Mesenchymal stem cell (in vitro differentiated cells and primary cell): ENCODE results near the gene ENPP7. TPM values are rescaled to one million over a fixed set of nuclear protein-coding genes. Genes with fewer than 3 reads are reported as not detected.

Experiments
- DNase-seq: peaks from one replicate; pipeline ENCODE4 v3.0.0-alpha.2; 2013
- H2AFZ ChIP-seq: one replicate; pipeline ENCODE4 v1.6.1; 2013; ENCODE audit warnings: low read depth, mild to moderate bottlenecking, control low read depth, inconsistent platforms, low read length, moderate library complexity
- H2AK5ac ChIP-seq: 2 replicates; pipeline ENCODE4 v1.6.1; 2013; ENCODE audit warnings: low read length, moderate library complexity, mild to moderate bottlenecking, inconsistent platforms; ENCODE audit not compliant: severe bottlenecking
- H2BK120ac ChIP-seq: one replicate; pipeline ENCODE4 v1.6.1; 2013; ENCODE audit warnings: low read depth, mild to moderate bottlenecking, inconsistent platforms, low read length, moderate library complexity
- H2BK12ac ChIP-seq, 2 experiments: one replicate each; pipeline ENCODE4 v1.6.1; 2013; ENCODE audit warnings: inconsistent platforms in 2 of 2, low read length in 2 of 2, mild to moderate bottlenecking in 2 of 2, moderate library complexity in 2 of 2, control low read depth in 1 of 2
- H2BK15ac ChIP-seq: one replicate; pipeline ENCODE4 v1.6.1; 2013; ENCODE audit warnings: mild to moderate bottlenecking, low read depth, inconsistent platforms; ENCODE audit not compliant: poor library complexity, severe bottlenecking
- H2BK5ac ChIP-seq: 2 replicates; pipeline ENCODE4 v1.6.1; 2013; ENCODE audit warnings: low read depth, mild to moderate bottlenecking, low read length, control low read depth, inconsistent platforms; ENCODE audit not compliant: poor library complexity, severe bottlenecking
- H3K14ac ChIP-seq, 2 experiments: one replicate each; pipeline ENCODE4 v1.6.1; 2013; ENCODE audit warnings: inconsistent platforms in 2 of 2, low read length in 2 of 2, control low read depth in 1 of 2, mild to moderate bottlenecking in 1 of 2, moderate library complexity in 1 of 2
- H3K18ac ChIP-seq, 2 experiments: one replicate each; pipeline ENCODE4 v1.6.1; 2013; ENCODE audit warnings: inconsistent platforms in 2 of 2, low read length in 2 of 2, control low read depth in 1 of 2, low read depth in 1 of 2, mild to moderate bottlenecking in 1 of 2
- H3K23ac ChIP-seq, 2 experiments: one replicate each; pipeline ENCODE4 v1.6.1; 2013; ENCODE audit warnings: inconsistent platforms in 2 of 2, low read length in 2 of 2, mild to moderate bottlenecking in 2 of 2, moderate library complexity in 2 of 2, control low read depth in 1 of 2
- H3K27ac ChIP-seq: 2 replicates; pipeline ENCODE4 v1.5.1; 2013; ENCODE audit warnings: mild to moderate bottlenecking, moderate library complexity, low read length, control low read depth, inconsistent platforms; ENCODE audit not compliant: poor library complexity, severe bottlenecking
- H3K27me3 ChIP-seq, 2 experiments: 2 replicates each; pipeline versions ENCODE4 v1.6.1 to v1.7.0; 2013; ENCODE audit warnings: low read length in 2 of 2, mild to moderate bottlenecking in 2 of 2, moderate library complexity in 2 of 2, control low read depth in 1 of 2, inconsistent platforms in 1 of 2; ENCODE audit not compliant: control insufficient read depth in 1 of 2, insufficient read depth in 1 of 2
- H3K36me3 ChIP-seq, 2 experiments: 2 replicates each; pipeline versions ENCODE4 v1.6.1 to v1.7.0; 2013; ENCODE audit warnings: low read length in 2 of 2, control low read depth in 1 of 2, inconsistent platforms in 1 of 2, low read depth in 1 of 2, mild to moderate bottlenecking in 1 of 2; ENCODE audit not compliant: insufficient read depth in 2 of 2, control insufficient read depth in 1 of 2
- H3K4ac ChIP-seq, 2 experiments: one replicate each; pipeline ENCODE4 v1.6.1; 2013; ENCODE audit warnings: inconsistent platforms in 2 of 2, low read length in 2 of 2, mild to moderate bottlenecking in 2 of 2, moderate library complexity in 2 of 2, control low read depth in 1 of 2, low read depth in 1 of 2
- H3K4me1 ChIP-seq: 2 replicates; pipeline ENCODE4 v1.6.1; 2013; ENCODE audit warnings: low read depth, low read length, control low read depth; ENCODE audit not compliant: control insufficient read depth, insufficient read depth
- H3K4me2 ChIP-seq: 2 replicates; pipeline ENCODE4 v1.6.1; 2013; ENCODE audit warnings: low read length, mild to moderate bottlenecking, inconsistent platforms; ENCODE audit not compliant: poor library complexity, severe bottlenecking
- H3K4me3 ChIP-seq, 2 experiments: 2 replicates each; pipeline versions ENCODE4 v1.5.1 to v1.7.0; 2013; ENCODE audit warnings: low read length in 2 of 2, mild to moderate bottlenecking in 2 of 2, control low read depth in 1 of 2, low read depth in 1 of 2; ENCODE audit not compliant: insufficient read depth in 1 of 2
- H3K79me1 ChIP-seq: replicated peaks from 2 replicates; pipeline ENCODE4 v1.6.1; 2013; ENCODE audit warnings: mild to moderate bottlenecking, control low read depth, low read length, inconsistent platforms; ENCODE audit not compliant: poor library complexity, severe bottlenecking
- H3K9ac ChIP-seq: 2 replicates; pipeline ENCODE4 v1.7.0; 2013; ENCODE audit warnings: mild to moderate bottlenecking, low read length, moderate library complexity
- H3K9me3 ChIP-seq: 2 replicates; pipeline ENCODE4 v1.7.0; 2013; ENCODE audit warnings: mild to moderate bottlenecking, low read length; ENCODE audit not compliant: control insufficient read depth
- H4K8ac ChIP-seq: one replicate; pipeline ENCODE4 v1.6.1; 2013; ENCODE audit warnings: inconsistent platforms, mild to moderate bottlenecking, low read length, moderate library complexity
- H4K91ac ChIP-seq: one replicate; pipeline ENCODE4 v1.6.1; 2013; ENCODE audit warnings: mild to moderate bottlenecking, low read length, inconsistent platforms
- WGBS: methylation state at CpG from one replicate; pipeline ENCODE4 v1.1.7; 2013; ENCODE audit warnings: mixed read lengths; 5-methylcytosine and 5-hydroxymethylcytosine counted together
- polyA plus RNA-seq, 2 experiments: library from polyadenylated mRNA; stranded (reverse); fragments of 200-250 nt; gene quantifications; one replicate each; pipeline ENCODE4 v1.2.3, GENCODE V29; 2013

ENPP7 gene
- polyA plus RNA-seq (2013, experiment 1 of 2), result not detected
- polyA plus RNA-seq (2013, experiment 2 of 2), result not detected

- no peak within 1 kb of the TSS for H3K4me3 ChIP-seq
- no peak within 1 kb of the TSS for H2AFZ ChIP-seq
- no peak within 1 kb of the TSS for H2BK120ac ChIP-seq
- H3K9me3 ChIP-seq, result no peaks in the 10 kb centered on the region
- H3K4ac ChIP-seq, result no peak within 1 kb of the TSS
- DNase-seq, result no peak
- H4K8ac ChIP-seq, result no peak within 1 kb of the TSS
- H2BK12ac ChIP-seq, result no peak within 1 kb of the TSS
- H3K14ac ChIP-seq, result no peak within 1 kb of the TSS
- H3K27me3 ChIP-seq, result no peaks in the 10 kb centered on the region
- no peak within 1 kb of the TSS for H4K91ac ChIP-seq
- H3K23ac ChIP-seq, result no peak within 1 kb of the TSS
- H3K4me1 ChIP-seq, result peaks cover 14% of the 10 kb centered on the region
- H3K18ac ChIP-seq, result no peak within 1 kb of the TSS
- WGBS, result 89% methylated on average over 33 of the region's 33 CpGs
- H2BK5ac ChIP-seq, result no peak within 1 kb of the TSS
- H3K4me2 ChIP-seq, result no peak within 1 kb of the TSS
- no peak within 1 kb of the TSS for H3K27ac ChIP-seq
- no peak within 1 kb of the TSS for H2AK5ac ChIP-seq
- H3K79me1 ChIP-seq, result no peaks in the 10 kb centered on the region
- no peak within 1 kb of the TSS for H2BK15ac ChIP-seq
- H3K9ac ChIP-seq, result no peak within 1 kb of the TSS
- H3K36me3 ChIP-seq, result no peaks in the 10 kb centered on the region
Measured at GRCh38 chr17:79730769-79731483, at the start of gene ENPP7. Gene ENPP7 (plus strand): TSS chr17:79730943. CDS start chr17:79731140, 197 bp downstream.

GRCh38 chr17:79681101-79681621 lies 49.6 kb upstream of the ENPP7 start:
- Histone ChIP-seq H3K23ac (no peak overlapping the region), H4K8ac (no peak overlapping the region), H3K36me3 (no peaks in the 10 kb centered on the region), H3K4me2 (no peak overlapping the region), H3K9me3 (no peaks in the 10 kb centered on the region), H2BK120ac (no peak overlapping the region), H4K91ac (no peak overlapping the region), H3K18ac (no peak overlapping the region), H3K4ac (no peak overlapping the region), H3K27ac (no peak overlapping the region), H3K79me1 (no peaks in the 10 kb centered on the region), H3K4me3 (no peak overlapping the region), H3K9ac (no peak overlapping the region), H2AFZ (no peak overlapping the region), H2BK15ac (no peak overlapping the region), H2BK5ac (no peak overlapping the region), H2BK12ac (no peak overlapping the region), H3K27me3 (peaks cover 7 to 57% of the 10 kb centered on the region in 2 experiments), H3K14ac (no peak overlapping the region), H2AK5ac (no peak overlapping the region), H3K4me1 (no peaks in the 10 kb centered on the region)
- 73% methylated on average over 14 of the region's 14 CpGs for WGBS
- DNase-seq, result no peak

GRCh38 chr17:79681628-79682261 lies 49.0 kb upstream of the ENPP7 start:
- H3K9me3 ChIP-seq, result no peaks in the 10 kb centered on the region
- no peak overlapping the region for H3K4me3 ChIP-seq
- no peak for DNase-seq
- H3K4me1 ChIP-seq, result no peaks in the 10 kb centered on the region
- H4K8ac ChIP-seq, result no peak overlapping the region
- H3K23ac ChIP-seq, result no peak overlapping the region
- no peak overlapping the region for H2BK12ac ChIP-seq
- no peak overlapping the region for H4K91ac ChIP-seq
- no peak overlapping the region for H3K9ac ChIP-seq
- H3K18ac ChIP-seq, result no peak overlapping the region
- no peak overlapping the region for H3K4me2 ChIP-seq
- no peak overlapping the region for H2BK5ac ChIP-seq
- WGBS, result 89% methylated on average over 9 of the region's 9 CpGs
- no peak overlapping the region for H3K14ac ChIP-seq
- peaks cover 7 to 61% of the 10 kb centered on the region in 2 experiments for H3K27me3 ChIP-seq
- no peaks in the 10 kb centered on the region for H3K36me3 ChIP-seq
- no peak overlapping the region for H3K27ac ChIP-seq
- H2BK120ac ChIP-seq, result no peak overlapping the region
- H3K4ac ChIP-seq, result no peak overlapping the region
- no peak overlapping the region for H2AK5ac ChIP-seq
- H2BK15ac ChIP-seq, result no peak overlapping the region
- no peak overlapping the region for H2AFZ ChIP-seq
- H3K79me1 ChIP-seq, result no peaks in the 10 kb centered on the region

- Histone ChIP-seq H2BK120ac (no peak overlapping the region), H3K27ac (no peak overlapping the region), H3K4me3 (no peak overlapping the region), H2AK5ac (no peak overlapping the region), H2BK15ac (no peak overlapping the region), H3K4me2 (no peak overlapping the region), H2AFZ (no peak overlapping the region), H3K9me3 (no peaks in the 10 kb centered on the region), H4K8ac (no peak overlapping the region), H2BK12ac (no peak overlapping the region), H2BK5ac (no peak overlapping the region), H3K14ac (no peak overlapping the region), H3K36me3 (no peaks in the 10 kb centered on the region), H4K91ac (no peak overlapping the region), H3K27me3 (peaks cover 7 to 73% of the 10 kb centered on the region in 2 experiments), H3K9ac (no peak overlapping the region), H3K23ac (no peak overlapping the region), H3K79me1 (no peaks in the 10 kb centered on the region), H3K4ac (no peak overlapping the region), H3K4me1 (no peaks in the 10 kb centered on the region), H3K18ac (no peak overlapping the region)
- WGBS, result 93% methylated on average over 10 of the region's 12 CpGs
- no peak for DNase-seq
Measured at GRCh38 chr17:79683365-79683764, 47.4 kb upstream of the ENPP7 start.
